Activated CD4-positive, alpha-beta T cell treated with anti-CD3 and anti-CD28 coated beads for 36 hours (primary cell): Measurements from ENCODE around the gene CXorf58. TPM values are rescaled to one million over a fixed set of nuclear protein-coding genes. Genes with fewer than 3 reads are reported as not detected.

Source experiments
- ATAC-seq: fragments of 200-7000 bp; cut with Tn5 transposase; one replicate; pipeline ENCODE4 v1.10.0; 2021; ENCODE audit warnings: mild to moderate bottlenecking, moderate library complexity
- CTCF ChIA-PET: fragments of 350-600 bp; sonication (Branson Sonifier 250); formaldehyde crosslinking; loops from one replicate; lab custom pipeline; 2021; ENCODE audit warnings: antibody characterized with exemption; lab: Charles Lee
- POLR2A ChIA-PET: fragments of 350-600 bp; sonication (Branson Sonifier 250); formaldehyde crosslinking; loops from one replicate; lab custom pipeline; 2021; ENCODE audit warnings: antibody characterized with exemption, inconsistent platforms; lab: Charles Lee
- DNase-seq: peaks from one replicate; pipeline ENCODE4 v3.0.0-alpha.2; 2020
- H3K27ac Mint-ChIP-seq: one replicate; pipeline ENCODE4 v1.8.0; 2021; ENCODE audit warnings: mixed read lengths
- H3K27me3 Mint-ChIP-seq: one replicate; pipeline ENCODE4 v1.8.0; 2021; ENCODE audit warnings: mixed read lengths
- H3K36me3 Mint-ChIP-seq: one replicate; pipeline ENCODE4 v1.8.0; 2021; ENCODE audit warnings: low read depth, mixed read lengths
- H3K4me1 Mint-ChIP-seq: one replicate; pipeline ENCODE4 v1.8.0; 2021; ENCODE audit warnings: mixed read lengths
- H3K4me3 Mint-ChIP-seq: one replicate; pipeline ENCODE4 v1.8.0; 2021; ENCODE audit warnings: mild to moderate bottlenecking, moderate library complexity, mixed read lengths
- H3K9me3 Mint-ChIP-seq: one replicate; pipeline ENCODE4 v1.8.0; 2021; ENCODE audit warnings: low read depth, mixed read lengths
- intact Hi-C, 2 experiments: fragments of 100-400 bp; cut with DNase I in 1 of 2; cut with micrococcal nuclease in 1 of 2; formaldehyde crosslinking; loops; one replicate each; pipeline versions ENCODE4 v1.14.2 to v1.15.1; 2022 to 2024; cut with DNase I, micrococcal nuclease
- total RNA-seq, 2 experiments: library from RNA; stranded (reverse); gene quantifications; one replicate each; pipeline ENCODE4 v1.2.3, GENCODE V29; 2021

Gene CXorf58
- total RNA-seq, 2 experiments from 2014 or later, result 0.14 TPM; not detected in 1

DNA sequence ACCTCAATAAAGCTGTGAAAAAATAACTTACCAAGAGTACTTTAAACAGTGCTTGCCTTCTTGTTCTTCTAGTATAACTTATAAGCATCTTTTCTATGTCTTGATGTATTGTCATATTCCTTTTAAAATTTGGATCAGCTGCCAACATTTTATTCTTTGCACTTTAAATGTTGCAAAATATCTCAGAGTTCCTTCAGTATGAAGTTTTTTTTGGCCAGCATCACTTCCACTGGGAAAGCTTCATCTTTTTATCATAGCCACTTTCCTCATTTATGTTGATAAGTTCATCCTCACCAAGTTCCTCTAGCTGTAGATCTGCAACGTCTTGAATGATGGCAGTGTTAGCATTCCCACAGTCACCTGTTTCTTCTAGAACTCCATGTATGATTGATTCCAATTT, 24.2 kb downstream of the CXorf58 start:
- Mint-ChIP-seq H3K27ac (no peak overlapping the region), H3K9me3 (no peaks in the 10 kb centered on the region), H3K36me3 (no peaks in the 10 kb centered on the region), H3K4me3 (no peak overlapping the region), H3K27me3 (no peaks in the 10 kb centered on the region), H3K4me1 (peaks cover 18% of the 10 kb centered on the region)
- CTCF ChIA-PET, result interaction anchor here (0.5 to 1.2 kb wide), 3 partner anchors 10 to 94 kb away, joined by 3 to 4 read pairs (median 4); no protein-coding TSS in a partner anchor
- POLR2A ChIA-PET, result no interaction called here
- no peak for ATAC-seq
- intact Hi-C loops, result no loop called here
- no peak for DNase-seq

DNA sequence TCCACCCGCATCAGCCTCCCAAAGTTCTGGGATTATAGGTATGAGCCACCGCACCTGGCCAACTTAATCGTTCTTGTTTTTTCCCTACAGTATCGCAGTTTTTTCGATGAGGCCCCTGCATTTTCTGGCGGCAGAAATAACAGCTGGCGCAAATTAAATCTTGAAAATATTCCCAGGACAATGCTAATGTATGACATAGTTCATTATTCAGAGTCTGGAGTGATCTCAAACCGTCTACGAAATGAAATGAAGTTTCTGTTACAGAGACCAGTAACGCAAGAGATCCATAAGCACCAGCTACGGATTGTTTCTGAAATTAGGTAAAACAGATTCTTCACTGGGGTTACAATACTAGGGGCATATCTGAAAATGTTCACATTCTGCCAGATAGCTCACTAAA, 27.3 kb downstream of the CXorf58 start:
- no peaks in the 10 kb centered on the region for H3K9me3 Mint-ChIP-seq
- no peak overlapping the region for H3K4me3 Mint-ChIP-seq
- POLR2A ChIA-PET, result no interaction called here
- H3K27ac Mint-ChIP-seq, result no peak overlapping the region
- ATAC-seq, result no peak
- no peaks in the 10 kb centered on the region for H3K27me3 Mint-ChIP-seq
- peaks cover 18% of the 10 kb centered on the region for H3K4me1 Mint-ChIP-seq
- intact Hi-C loops, result no loop called here
- CTCF ChIA-PET, result no interaction called here
- no peaks in the 10 kb centered on the region for H3K36me3 Mint-ChIP-seq
- DNase-seq, result no peak

DNA sequence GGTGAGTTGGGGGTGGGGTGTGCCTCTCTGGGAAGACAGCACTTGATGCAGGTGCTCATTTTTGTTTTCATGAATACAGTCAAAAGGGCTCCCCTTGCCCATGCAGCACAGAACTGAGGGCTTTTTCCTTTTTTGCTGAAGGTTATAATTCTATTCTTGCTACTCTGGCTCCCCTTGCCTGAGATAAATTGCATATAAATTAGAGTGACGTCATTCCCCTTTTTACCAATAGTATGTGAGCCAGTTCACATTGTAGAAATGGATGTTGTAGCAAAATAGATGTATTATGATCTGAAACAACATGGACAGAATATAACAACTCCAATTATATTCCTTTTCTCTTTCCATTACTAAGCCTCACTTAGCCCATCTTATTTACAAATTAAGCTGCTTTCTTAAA, 28.4 kb downstream of the CXorf58 start:
- CTCF ChIA-PET, result no interaction called here
- Mint-ChIP-seq H3K4me1 (peaks cover 14% of the 10 kb centered on the region), H3K27me3 (no peaks in the 10 kb centered on the region), H3K4me3 (no peak overlapping the region), H3K9me3 (no peaks in the 10 kb centered on the region), H3K27ac (no peak overlapping the region), H3K36me3 (no peaks in the 10 kb centered on the region)
- POLR2A ChIA-PET, result no interaction called here
- DNase-seq (no peak), ATAC-seq (no peak)
- intact Hi-C loops, result no loop called here

DNA sequence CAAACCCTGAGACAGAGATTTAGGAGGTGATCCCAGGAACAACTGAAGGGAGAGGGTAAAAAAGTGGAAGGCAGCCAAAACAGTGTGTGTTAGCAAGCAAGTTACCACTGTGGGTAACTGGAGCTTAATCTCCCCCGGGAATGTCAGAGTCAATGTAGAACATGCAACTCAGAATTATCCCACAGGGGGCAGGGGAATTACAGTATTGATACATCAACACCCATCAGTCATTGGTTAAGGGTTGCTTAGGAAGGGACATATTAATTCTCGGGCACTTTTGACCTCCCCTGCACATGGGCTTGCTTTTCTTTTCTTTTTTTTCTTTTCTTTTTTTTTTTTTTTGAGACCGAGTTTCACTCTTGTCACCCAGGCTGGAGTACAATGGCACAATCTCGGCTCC, 29.3 kb downstream of the CXorf58 start:
- Mint-ChIP-seq H3K4me3 (no peak overlapping the region), H3K27ac (no peak overlapping the region), H3K36me3 (no peaks in the 10 kb centered on the region), H3K27me3 (no peaks in the 10 kb centered on the region), H3K9me3 (no peaks in the 10 kb centered on the region), H3K4me1 (peaks cover 7% of the 10 kb centered on the region)
- ATAC-seq (no peak), DNase-seq (no peak)
- ChIA-PET POLR2A (no interaction called here), CTCF (no interaction called here)
- intact Hi-C loops, result no loop called here

DNA sequence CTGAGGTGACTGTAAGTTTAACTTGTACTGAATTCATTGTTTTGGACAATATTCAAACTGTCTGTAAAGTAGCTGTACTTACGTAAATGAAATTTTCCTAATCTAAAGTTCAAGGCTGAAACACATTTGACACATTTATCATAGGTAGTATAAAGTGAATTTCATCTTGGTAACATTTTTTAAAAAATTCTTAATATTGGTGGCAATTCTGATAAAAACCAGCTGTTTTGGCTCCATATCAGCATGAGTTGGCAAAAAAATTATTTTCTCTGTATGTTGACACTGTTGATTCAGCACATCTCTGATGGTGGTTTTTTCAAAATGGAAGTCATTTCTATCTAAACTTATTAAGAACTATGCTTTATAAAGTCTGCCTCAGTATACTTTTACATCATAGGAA, 30.9 kb downstream of the CXorf58 start:
- no peaks in the 10 kb centered on the region for H3K27me3 Mint-ChIP-seq
- POLR2A ChIA-PET, result no interaction called here
- no peaks in the 10 kb centered on the region for H3K4me1 Mint-ChIP-seq
- ATAC-seq (no peak), DNase-seq (no peak)
- no peak overlapping the region for H3K27ac Mint-ChIP-seq
- H3K4me3 Mint-ChIP-seq, result no peak overlapping the region
- H3K36me3 Mint-ChIP-seq, result no peaks in the 10 kb centered on the region
- intact Hi-C loops, result no loop called here
- CTCF ChIA-PET, result no interaction called here
- H3K9me3 Mint-ChIP-seq, result no peaks in the 10 kb centered on the region

DNA sequence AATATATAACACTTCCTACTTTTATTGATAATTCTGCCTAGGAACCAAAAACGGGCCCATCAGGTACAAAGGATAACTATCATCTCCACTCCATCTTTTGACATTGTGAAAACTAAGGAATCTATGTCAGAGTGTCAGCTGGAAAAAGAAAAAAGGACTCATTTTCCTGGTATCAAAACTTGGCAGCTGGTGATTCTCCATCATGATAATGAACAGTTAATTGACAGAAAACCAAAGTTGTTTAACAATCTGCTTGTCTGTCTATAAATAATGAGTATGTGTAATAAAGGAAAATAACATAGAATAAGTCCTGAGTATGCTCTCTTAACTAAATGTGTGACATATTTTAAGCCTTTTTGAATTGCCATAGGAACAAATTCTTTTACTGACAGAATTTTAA, 31.4 kb downstream of the CXorf58 start:
- ChIA-PET CTCF (no interaction called here), POLR2A (no interaction called here)
- no peaks in the 10 kb centered on the region for H3K36me3 Mint-ChIP-seq
- no peaks in the 10 kb centered on the region for H3K4me1 Mint-ChIP-seq
- H3K4me3 Mint-ChIP-seq, result no peak overlapping the region
- no peaks in the 10 kb centered on the region for H3K9me3 Mint-ChIP-seq
- ATAC-seq (no peak), DNase-seq (no peak)
- H3K27me3 Mint-ChIP-seq, result no peaks in the 10 kb centered on the region
- intact Hi-C loops, result no loop called here
- no peak overlapping the region for H3K27ac Mint-ChIP-seq

DNA sequence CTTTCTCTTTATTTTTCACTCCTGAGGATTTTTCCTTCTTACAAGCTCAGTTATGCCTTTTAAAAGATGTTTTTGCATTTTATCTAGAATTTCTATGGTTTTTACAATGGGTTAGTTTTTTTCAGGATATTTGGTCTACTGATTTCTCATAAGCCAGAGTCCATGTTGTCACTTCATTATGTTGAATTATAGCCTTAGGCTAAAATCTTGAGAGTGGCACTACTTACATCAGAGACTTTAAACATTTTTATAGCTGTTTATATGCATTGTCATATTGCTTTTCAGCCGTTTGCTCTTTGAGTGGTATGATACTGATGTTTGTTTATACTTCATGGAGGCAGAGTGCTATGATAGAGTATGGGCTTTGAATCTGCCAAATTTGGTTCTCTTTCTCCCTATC, 36.4 kb downstream of the CXorf58 start:
- H3K36me3 Mint-ChIP-seq, result no peaks in the 10 kb centered on the region
- intact Hi-C loops, result no loop called here
- no peaks in the 10 kb centered on the region for H3K4me1 Mint-ChIP-seq
- ChIA-PET POLR2A (no interaction called here), CTCF (interaction anchor here (0.9 kb wide), 1 partner anchor 12 kb away, joined by 4 read pairs; no protein-coding TSS in a partner anchor)
- no peaks in the 10 kb centered on the region for H3K27me3 Mint-ChIP-seq
- DNase-seq, result no peak
- no peak for ATAC-seq
- no peak overlapping the region for H3K4me3 Mint-ChIP-seq
- no peak overlapping the region for H3K27ac Mint-ChIP-seq
- no peaks in the 10 kb centered on the region for H3K9me3 Mint-ChIP-seq

DNA sequence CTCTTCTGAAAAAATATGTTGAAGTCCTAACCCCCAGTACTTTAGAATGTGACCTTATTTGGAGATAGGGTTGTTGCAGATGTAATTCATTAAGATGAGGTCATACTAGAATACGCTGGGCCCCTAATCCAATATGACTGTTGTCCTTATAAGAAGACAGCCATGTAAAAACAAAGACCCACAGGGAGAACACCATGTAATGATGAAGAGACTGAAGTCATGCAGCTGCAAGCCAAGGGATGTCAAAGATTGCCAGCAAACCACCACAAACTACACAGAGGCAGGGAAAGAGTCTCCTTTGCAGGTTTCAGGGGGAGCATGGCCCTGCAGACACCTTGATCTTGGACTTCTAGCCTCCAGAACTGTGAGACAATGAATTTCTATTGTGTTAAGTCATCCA, 37.4 kb downstream of the CXorf58 start:
- ATAC-seq (no peak), DNase-seq (no peak)
- Mint-ChIP-seq H3K27ac (no peak overlapping the region), H3K4me3 (no peak overlapping the region), H3K9me3 (no peaks in the 10 kb centered on the region), H3K36me3 (no peaks in the 10 kb centered on the region), H3K4me1 (no peaks in the 10 kb centered on the region), H3K27me3 (no peaks in the 10 kb centered on the region)
- ChIA-PET POLR2A (no interaction called here), CTCF (interaction anchor here (0.9 kb wide), 1 partner anchor 13 kb away, joined by 4 read pairs; no protein-coding TSS in a partner anchor)
- intact Hi-C loops, result no loop called here

DNA sequence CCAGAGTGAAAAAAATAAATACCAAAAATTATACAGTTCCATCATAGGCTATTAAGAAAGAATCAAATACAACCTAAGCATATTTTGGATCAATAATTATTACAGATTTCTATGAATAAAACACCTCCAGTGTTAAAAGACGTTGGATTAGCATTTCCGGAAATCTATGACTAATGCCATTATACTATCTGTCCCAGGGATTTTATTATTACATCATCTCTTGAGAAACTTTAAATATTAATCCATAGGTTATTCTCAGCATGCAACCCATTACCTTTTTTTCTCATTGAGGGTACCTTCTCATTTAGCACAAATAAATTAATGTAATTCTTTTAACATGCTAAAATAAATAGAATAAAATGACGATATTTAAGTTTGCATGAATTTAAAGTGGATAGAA, 44.6 kb downstream of the CXorf58 start:
- peak overlapping the region; percentile 69 for H3K4me3 Mint-ChIP-seq
- H3K4me1 Mint-ChIP-seq, result peaks cover 15% of the 10 kb centered on the region
- ATAC-seq (no peak), DNase-seq (no peak)
- H3K9me3 Mint-ChIP-seq, result no peaks in the 10 kb centered on the region
- no peak overlapping the region for H3K27ac Mint-ChIP-seq
- CTCF ChIA-PET, result interaction anchor here (0.6 to 3.2 kb wide), 4 partner anchors 43 to 102 kb away, joined by 3 to 17 read pairs (median 3); partner anchors contain the start of gene EIF2S3
- H3K36me3 Mint-ChIP-seq, result no peaks in the 10 kb centered on the region
- POLR2A ChIA-PET, result interaction anchor here (1.2 to 1.4 kb wide), 2 partner anchors 102 to 169 kb away, joined by 3 to 5 read pairs; partner anchors contain the start of gene SAT1
- no peaks in the 10 kb centered on the region for H3K27me3 Mint-ChIP-seq
- intact Hi-C loops, result loop anchor here in 1 of 2 experiments (2.0 kb wide), 3 partner anchors 44 to 72 kb away; partner anchors contain the start of gene CXorf58

DNA sequence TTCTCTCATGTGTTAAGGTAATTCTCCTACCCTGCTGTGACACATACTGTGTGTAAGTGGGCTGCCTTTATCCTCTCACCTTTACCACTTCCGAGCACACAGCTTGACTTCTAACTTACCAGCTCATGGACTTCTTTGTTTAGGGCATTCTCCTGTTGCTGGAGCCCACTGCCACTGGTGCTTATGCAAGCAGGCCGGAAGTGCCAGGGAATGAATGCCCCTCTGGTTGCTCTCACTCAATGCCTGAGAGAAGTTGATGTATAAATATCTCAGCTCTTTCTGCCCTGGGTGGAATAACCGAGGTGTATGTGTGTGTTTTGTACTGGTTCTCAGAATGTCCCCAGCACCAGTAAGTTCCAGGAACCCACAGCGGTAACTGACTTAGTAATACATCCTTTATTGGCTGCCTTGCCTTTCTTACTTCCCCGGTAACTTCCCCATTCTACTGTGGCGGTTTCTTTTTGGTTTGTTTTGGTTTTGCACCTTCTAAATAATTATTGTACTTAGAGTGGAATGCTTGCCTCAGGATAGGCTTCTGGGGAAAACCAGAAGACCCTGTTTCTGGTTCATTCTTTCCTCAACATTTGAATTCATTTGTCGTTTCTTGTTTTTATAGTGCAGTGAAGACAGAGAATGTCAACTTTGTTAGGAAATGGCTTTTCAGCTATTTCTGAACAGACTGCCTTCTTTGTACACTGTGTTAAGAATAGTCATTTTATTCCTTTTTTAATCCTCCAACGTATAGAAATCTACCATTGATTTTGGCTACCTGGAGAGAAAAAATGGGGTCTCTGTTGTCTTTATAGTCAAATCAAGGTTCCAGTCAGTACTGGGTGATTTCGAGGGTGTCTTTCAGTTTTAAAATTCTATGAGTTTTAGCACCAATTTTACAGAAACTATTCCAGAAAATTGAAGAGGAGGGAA, 45.4 kb downstream of the CXorf58 start:
- intact Hi-C loops, result loop anchor here (1.0 to 2.0 kb wide), 6 partner anchors 44 to 101 kb away; partner anchors contain the start of genes EIF2S3 (in 2 of the 2), APOO (in 1 of the 2) and CXorf58 (in 1 of the 2)
- ChIA-PET POLR2A (interaction anchor here (0.7 to 1.4 kb wide), 3 partner anchors 101 to 170 kb away, joined by 3 to 5 read pairs (median 4); partner anchors contain the start of gene SAT1), CTCF (interaction anchor here (0.6 to 3.2 kb wide), 5 partner anchors 39 to 101 kb away, joined by 3 to 17 read pairs (median 3); partner anchors contain the start of gene EIF2S3)
- ATAC-seq (peak; percentile 92), DNase-seq (peak; percentile 54)
- Mint-ChIP-seq H3K9me3 (no peaks in the 10 kb centered on the region), H3K27ac (peak overlapping the region; percentile 93), H3K4me1 (peaks cover 17% of the 10 kb centered on the region), H3K36me3 (no peaks in the 10 kb centered on the region), H3K4me3 (peak overlapping the region; percentile 69), H3K27me3 (no peaks in the 10 kb centered on the region)

DNA sequence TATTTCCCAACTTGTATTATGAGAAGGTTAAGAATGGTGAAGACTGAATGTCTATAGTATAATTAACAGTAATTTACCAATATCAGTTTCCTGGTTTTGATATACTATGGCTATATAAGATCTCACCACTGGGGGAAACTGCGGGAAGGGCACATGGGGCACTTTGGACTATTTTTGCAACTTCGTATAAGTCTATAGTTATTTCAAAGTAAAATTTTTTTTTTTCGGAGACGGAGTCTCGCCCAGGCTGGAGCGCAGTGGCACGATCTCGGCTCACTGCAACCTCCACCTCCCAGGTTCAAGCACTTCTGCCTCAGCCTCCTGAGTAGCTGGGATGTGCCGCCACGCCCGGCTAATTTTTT, 46.1 kb downstream of the CXorf58 start:
- H3K27ac Mint-ChIP-seq, result peak overlapping the region; percentile 93
- H3K36me3 Mint-ChIP-seq, result no peaks in the 10 kb centered on the region
- intact Hi-C loops, result loop anchor here (1.0 to 2.0 kb wide), 6 partner anchors 45 to 100 kb away; partner anchors contain the start of genes EIF2S3 (in 2 of the 2), APOO (in 1 of the 2) and CXorf58 (in 1 of the 2)
- POLR2A ChIA-PET, result interaction anchor here (1.4 kb wide), 1 partner anchor 100 kb away, joined by 3 read pairs; no protein-coding TSS in a partner anchor
- no peaks in the 10 kb centered on the region for H3K27me3 Mint-ChIP-seq
- H3K4me1 Mint-ChIP-seq, result peaks cover 19% of the 10 kb centered on the region
- DNase-seq, result peak; percentile 20
- CTCF ChIA-PET, result interaction anchor here (1.5 kb wide), 1 partner anchor 39 kb away, joined by 3 read pairs; no protein-coding TSS in a partner anchor
- no peak for ATAC-seq
- H3K9me3 Mint-ChIP-seq, result no peaks in the 10 kb centered on the region
- peak overlapping the region; percentile 69 for H3K4me3 Mint-ChIP-seq
